ENCODE data around the gene KRT71. TPM values are rescaled to one million over a fixed set of nuclear protein-coding genes. Genes with fewer than 3 reads are reported as not detected.
"Not testable (repeated sequence)": the region's sequence is repeated elsewhere in the genome, so short reads cannot be mapped to it uniquely, and the experiment has no call there.

The KRT71 gene
- not detected for polyA plus RNA-seq

DNA sequence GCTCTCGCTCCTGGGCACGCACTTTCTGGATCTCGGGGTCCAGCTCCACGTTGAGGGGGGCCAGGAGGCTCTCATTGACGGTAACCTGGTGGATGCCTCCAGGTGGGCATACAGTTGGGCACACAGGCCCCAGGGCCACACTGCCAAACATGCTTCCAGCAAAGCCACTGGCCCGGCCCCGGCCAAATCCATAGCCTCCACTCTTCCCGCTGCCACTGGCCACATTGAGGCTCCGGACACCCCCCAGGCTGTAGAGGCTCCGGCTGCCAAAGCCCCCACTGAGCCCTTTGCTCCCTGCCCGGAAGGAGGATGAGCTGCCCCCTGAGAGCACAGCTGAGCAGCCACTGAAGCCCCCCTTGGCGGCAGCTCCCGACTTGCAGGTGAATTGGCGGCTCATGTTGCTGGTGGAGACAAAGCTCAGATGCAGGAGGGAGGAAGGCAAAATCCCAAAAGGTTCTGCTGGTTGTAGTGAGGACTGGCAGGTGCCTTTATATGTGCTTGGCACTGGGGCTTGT lies at the start of gene KRT71:
Gene KRT71 (minus strand): TSS at position 465 of the 515 bp plus-strand sequence. CDS start 68 bp downstream, at position 397.
- H3K27ac ChIP-seq (ENCODE audit: low read depth, low read length): no peak within 1 kb of the TSS
- 79 to 92% (median 85%) methylated on average over 14 of the region's 14 CpGs for WGBS, 3 donors

DNA sequence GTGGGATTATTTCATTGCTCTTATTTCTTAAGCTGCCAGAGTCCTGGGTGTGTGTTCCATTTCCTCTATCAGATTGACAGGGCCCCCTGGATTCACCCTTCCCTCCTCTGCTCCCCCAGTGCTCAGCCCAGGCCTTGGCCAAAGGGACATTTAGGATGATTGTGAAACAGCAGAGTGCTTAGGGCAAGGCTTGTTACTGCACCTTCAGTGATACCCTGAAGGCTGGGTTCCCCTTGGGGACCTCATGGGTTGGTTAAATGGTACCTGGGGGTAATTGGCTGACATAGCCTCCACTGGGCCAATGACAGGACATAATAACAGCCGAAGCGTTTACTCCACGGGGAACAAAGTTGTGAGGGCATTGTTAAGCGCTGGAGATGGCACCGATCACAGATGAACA lies 49.6 kb upstream of the KRT71 start:
- WGBS, 3 donors: 88 to 91% (median 88%) methylated on average over 5 of the region's 5 CpGs
- no peak overlapping the region for H3K27ac ChIP-seq (ENCODE audit: low read depth, low read length)

DNA sequence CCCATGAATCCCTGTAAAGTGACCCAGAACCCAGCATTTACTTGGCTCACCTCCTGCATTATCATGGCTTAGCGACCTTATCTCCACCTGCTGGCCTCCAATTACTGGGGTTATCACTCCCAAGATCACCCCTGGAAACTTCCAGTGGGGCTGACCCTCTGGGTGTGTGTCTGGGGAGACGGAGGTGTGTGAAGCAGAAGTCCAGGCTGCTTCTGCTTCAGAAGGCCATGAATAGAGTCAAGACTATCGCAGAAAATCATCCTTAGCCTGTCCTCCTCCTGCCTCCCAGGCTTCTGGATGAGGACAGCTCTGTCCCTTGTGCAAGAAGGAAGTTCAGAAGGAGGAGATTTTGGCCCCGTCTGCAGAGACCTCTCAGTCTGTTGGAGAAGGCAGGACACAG lies 48.7 kb upstream of the KRT71 start:
- WGBS, 3 donors: 46 to 74% (median 66%) methylated on average over 4 of the region's 4 CpGs
- no peak overlapping the region for H3K27ac ChIP-seq (ENCODE audit: low read depth, low read length)

DNA sequence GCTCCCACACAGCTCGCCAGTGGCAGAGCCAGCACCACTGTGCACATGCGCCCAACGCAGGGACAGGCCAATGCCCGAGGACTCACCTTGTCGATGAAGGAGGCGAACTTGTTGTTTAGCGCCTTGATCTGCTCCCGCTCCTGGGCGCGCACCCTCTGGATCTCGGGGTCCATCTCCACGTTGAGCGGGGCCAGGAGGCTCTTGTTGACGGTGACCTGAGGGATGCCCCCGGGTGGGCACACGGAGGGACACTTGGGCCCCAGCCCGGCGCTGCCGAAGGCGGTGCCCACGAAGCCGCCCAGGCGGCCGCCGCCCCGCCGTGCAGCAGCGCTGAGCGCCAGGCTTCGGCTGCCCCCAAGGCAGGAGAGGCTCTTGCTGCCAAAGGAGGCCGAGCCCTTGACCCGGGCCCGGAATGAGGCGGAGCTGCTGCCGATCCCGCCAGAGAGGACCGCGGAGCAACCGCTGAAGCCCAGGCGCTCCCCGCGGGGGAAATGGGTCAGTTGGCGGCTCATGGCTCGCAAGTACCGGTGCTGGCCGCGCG lies 48.1 kb upstream of the KRT71 start, which contains the start of gene KRT72:
Gene KRT72 (minus strand): TSS at position 523 of the 541 bp plus-strand sequence. CDS start 11 bp downstream, at position 512.
- 23 to 30% (median 26%) methylated on average over 48 of the region's 48 CpGs for WGBS, 3 donors
- H3K27ac ChIP-seq (ENCODE audit: low read depth, low read length): no peak within 1 kb of the TSS

DNA sequence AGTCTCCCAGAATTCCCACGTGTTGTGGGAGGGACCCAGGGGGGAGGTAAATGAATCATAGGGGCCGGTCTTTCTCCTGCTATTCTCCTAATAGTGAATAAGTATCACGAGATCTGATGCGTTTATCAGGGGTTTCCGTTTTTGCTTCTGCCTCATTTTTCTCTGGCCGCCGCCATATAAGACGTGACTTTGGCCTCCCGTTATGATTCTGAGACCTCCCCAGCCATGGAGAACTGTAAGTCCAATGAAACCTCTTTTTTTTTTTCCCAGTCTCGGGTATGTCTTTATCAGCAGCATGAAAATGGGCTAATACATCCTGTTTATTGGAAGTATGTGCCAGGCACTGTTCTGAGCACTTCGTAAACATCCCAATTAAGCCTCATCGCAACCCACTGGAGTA lies 47.5 kb upstream of the KRT71 start:
- 81 to 89% (median 84%) methylated on average over 12 of the region's 12 CpGs for WGBS, 3 donors
- no peak overlapping the region for H3K27ac ChIP-seq (ENCODE audit: low read depth, low read length)

DNA sequence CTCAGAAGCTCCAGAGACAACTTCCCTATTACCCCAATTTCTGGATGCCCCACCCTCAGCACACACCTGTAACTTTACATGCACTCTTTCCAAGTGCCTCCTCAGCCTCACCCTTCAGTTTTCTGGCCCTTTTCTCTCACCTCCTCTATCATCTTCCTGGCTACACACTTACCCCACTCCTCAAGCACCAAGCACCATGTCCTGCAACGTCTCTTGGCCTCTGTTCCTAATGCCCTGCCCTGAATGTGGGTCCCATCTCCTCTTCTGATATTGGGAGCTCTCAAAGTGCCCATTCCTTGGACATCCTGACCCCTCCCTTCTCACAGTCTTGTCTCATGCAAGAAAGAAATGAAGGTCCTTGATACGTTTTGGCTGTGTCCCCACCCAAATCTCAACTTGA lies 47.1 kb upstream of the KRT71 start:
- 49 to 61% (median 53%) methylated on average over 2 of the region's 2 CpGs for whole genome bisulfite sequencing, 3 donors
- no peak overlapping the region for H3K27ac ChIP-seq (ENCODE audit: low read depth, low read length)

DNA sequence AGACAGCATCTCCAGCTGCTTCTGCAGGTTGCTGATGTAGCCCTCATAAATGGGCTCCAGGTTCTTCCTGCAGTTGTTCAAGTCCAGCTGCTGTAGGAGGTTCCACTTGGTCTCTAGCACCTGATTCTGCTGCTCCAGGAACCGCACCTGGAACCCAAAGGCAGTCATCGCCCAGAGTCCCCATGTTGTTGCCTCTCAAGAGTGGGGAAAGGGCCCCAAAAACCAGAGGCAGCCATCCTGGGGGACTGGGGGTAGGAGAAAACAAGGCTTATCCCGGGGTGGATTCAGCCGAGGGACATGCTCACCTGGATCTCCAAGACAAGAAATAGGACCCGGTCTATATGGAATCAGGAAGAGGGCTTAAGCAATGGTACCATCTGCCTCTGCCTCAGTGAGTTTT lies 46.0 kb upstream of the KRT71 start:
- H3K27ac ChIP-seq (ENCODE audit: low read depth, low read length): no peak overlapping the region
- 82 to 86% (median 85%) methylated on average over 5 of the region's 5 CpGs for WGBS, 3 donors

DNA sequence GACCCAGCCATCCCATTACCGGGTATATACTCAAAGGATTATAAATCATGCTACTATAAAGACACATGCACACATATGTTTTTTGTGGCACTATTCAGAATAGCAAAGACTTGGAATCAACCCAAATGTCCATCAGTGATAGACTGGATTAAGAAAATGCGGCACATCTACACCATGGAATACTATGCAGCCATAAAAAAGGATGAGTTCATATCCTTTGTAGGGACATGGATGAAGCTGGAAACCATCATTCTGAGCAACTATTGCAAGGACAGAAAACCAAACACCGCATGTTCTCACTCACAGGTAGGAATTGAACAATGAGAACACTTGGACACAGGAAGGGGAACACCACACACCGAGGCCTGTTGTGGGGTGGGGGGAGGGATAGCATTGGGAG lies 41.3 kb upstream of the KRT71 start:
- not testable (repeated sequence) for H3K27ac ChIP-seq (ENCODE audit: low read depth, low read length)
- WGBS, 3 donors: 93 to 94% (median 94%) methylated on average over 4 of the region's 4 CpGs

DNA sequence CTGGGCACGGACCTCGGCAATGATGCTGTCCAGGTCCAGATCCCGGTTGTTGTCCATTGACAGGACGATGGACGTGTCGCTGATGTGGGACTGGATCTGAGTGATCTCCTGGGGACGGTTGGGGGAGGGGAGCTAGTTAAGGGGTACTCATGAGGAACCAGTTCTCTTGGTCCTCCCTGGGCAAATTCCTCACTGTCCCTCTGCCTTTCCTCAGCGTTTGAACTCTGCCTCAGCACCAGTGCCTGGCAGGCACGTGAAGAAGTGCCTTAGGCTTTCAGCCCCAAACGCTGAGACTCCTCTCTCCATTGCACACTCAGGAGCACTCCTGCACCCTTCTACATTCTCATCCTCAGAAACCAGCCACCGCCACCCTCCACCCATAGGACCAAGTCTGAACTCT lies 38.6 kb upstream of the KRT71 start:
- WGBS, 3 donors: 86 to 91% (median 88%) methylated on average over 11 of the region's 11 CpGs
- no peak overlapping the region for H3K27ac ChIP-seq (ENCODE audit: low read depth, low read length)

- H3K27ac ChIP-seq (ENCODE audit: low read depth, low read length): no peak overlapping the region
- 84 to 93% (median 91%) methylated on average over 6 of the region's 6 CpGs for WGBS, 3 donors
Measured at GRCh38 chr12:52590021-52590420, 37.1 kb upstream of the KRT71 start.

DNA sequence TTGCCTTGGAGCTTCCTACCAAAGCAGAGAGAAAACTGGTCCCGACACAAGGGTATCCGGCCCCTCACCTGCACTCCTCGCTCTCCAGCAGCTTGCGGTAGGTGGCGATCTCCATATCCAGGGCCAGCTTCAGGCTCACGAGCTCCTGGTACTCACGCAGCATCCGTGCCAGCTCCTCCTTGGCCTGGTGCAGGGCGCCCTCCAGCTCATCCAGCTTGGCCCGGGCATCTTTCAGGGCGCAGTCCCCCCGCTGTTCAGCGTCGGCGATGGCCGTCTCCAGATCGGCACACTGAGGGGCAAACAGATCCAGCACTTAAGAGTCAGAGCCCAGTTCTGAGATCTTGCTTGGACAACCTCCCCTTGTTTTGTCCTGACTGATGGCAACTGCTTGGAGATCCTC lies 34.6 kb upstream of the KRT71 start:
- no peak overlapping the region for H3K27ac ChIP-seq (ENCODE audit: low read depth, low read length)
- WGBS, 3 donors: 67 to 86% (median 80%) methylated on average over 17 of the region's 17 CpGs

GRCh38 chr12:52585946-52586345 lies 33.0 kb upstream of the KRT71 start:
- no peak overlapping the region for H3K27ac ChIP-seq (ENCODE audit: low read depth, low read length)
- 67 to 72% (median 71%) methylated on average over 9 of the region's 9 CpGs for WGBS, 3 donors

DNA sequence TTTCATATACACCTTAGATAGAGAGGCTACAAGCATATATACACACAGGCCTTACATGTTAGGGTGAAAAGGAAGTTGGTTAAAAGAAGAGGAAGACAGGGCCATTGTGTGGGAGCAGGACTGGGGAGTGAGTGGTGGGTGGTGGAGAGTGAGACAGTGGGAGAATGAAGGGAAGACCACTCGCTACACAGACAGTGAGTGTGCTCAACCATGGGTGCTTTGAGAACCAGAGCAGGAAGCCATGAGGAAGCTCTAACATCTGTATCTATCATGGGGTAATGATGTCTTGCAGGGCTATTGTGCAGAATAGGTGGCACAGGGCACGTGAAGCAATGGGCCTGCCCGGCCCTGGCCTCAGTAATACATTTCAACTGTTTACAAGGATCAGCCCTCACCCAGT lies 32.1 kb upstream of the KRT71 start:
- 72 to 86% (median 81%) methylated on average over 3 of the region's 3 CpGs for WGBS, 3 donors
- H3K27ac ChIP-seq (ENCODE audit: low read depth, low read length): no peak overlapping the region

- 82 to 92% (median 90%) methylated on average over 9 of the region's 9 CpGs for WGBS, 3 donors
Measured at GRCh38 chr12:52584156-52584682, 31.3 kb upstream of the KRT71 start.

DNA sequence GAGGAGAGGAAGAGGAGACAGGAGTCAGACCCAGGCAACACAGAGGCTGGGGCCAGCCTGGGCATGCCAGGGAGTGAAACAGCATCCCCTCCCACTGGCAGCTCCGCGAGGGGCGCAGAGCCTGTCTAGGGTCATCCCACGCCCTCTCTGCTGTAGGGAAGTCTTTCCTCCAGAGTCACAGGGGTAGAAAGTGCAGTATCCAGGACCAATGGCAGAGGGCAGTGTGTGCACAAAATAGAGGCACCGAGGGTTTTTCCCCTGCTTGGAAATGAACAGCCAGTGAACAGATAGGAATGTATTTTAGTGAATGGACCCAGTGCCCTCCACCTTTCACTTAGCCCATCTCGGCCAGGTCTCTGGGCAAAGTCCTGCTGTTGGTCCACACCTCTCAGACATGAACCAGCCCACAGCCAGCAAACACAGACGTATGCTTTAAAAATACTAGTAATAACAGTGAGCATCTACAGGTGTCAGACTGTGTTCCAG lies 30.1 kb upstream of the KRT71 start:
- no peak overlapping the region for H3K27ac ChIP-seq (ENCODE audit: low read depth, low read length)
- 9 to 13% (median 11%) methylated on average over 7 of the region's 7 CpGs for WGBS, 3 donors

More at GRCh38 chr12:52584156-52584682, 31.3 kb upstream of the KRT71 start:
- no peak overlapping the region for H3K27ac ChIP-seq (ENCODE audit: low read depth, low read length)

DNA sequence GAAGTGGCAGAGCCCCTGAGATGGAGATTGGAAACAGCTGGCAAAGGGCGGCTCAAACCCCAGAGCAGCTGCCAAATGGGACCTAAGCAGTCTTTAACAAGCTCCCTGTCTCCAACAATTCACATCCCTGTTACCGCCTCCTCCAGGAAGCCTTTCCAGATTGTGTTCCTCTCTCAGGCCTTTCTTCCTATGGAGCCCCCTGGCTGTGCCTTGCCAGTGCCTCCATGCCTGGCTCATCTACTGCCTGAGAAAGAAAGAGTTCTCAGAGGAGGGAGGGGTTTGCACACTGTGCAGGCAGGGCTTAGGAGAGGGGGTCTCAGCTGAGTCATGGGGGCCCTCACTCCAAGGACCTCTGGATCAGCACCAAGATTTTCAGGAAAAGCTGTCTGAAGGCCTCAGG lies 29.5 kb upstream of the KRT71 start:
- 42 to 72% (median 64%) methylated on average over 2 of the region's 2 CpGs for WGBS, 3 donors
- H3K27ac ChIP-seq (ENCODE audit: low read depth, low read length): no peak overlapping the region

DNA sequence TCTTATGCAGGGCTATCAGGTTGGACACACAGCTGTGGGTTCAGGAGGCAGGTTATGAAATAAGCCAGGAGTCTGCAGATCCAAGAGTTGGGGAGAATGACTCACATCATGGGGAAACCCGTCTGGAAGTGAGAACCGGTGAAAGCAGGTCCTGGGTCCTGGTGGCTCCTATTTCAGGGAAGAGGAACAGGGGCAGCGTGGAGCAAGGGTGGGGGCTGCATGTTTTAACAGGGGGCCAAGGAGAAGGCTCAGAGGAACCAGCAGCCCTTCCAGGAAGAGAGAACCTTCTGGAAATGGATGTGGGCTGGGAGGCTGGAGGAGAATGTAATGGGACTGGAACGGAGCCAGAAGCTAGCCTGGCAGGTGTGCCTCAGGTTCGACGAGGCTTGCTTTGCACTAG lies 28.5 kb upstream of the KRT71 start:
- 50 to 67% (median 61%) methylated on average over 6 of the region's 6 CpGs for WGBS, 3 donors
- no peak overlapping the region for H3K27ac ChIP-seq (ENCODE audit: low read depth, low read length)

GRCh38 chr12:52581066-52581465 lies 28.1 kb upstream of the KRT71 start:
- H3K27ac ChIP-seq (ENCODE audit: low read depth, low read length): no peak overlapping the region
- WGBS, 3 donors: 74 to 88% (median 83%) methylated on average over 7 of the region's 7 CpGs

DNA sequence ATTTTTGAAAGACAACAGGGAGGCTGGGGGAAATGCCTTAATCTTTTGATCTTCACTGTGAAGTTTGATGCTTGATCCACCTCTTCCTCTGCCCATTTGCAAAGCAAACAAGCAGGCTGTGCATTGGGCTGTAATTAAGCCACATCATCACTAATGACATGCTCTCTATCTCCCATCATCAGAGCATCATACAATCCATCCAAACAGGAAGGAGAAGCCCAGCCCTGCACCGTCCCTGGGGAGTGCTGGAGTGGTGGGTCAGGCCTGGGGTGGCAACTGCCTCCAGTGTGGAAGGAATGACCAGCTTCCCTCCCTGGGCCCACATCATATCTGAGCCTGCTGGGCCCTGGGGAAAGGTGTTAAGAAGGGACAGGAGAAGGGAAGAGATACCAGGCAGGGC lies 27.6 kb upstream of the KRT71 start:
- H3K27ac ChIP-seq (ENCODE audit: low read depth, low read length): no peak overlapping the region
- WGBS, 3 donors: 57 to 70% (median 67%) methylated on average over 1 of the region's 1 CpG

All from adipose tissue (tissue), 3 donors.